ENCODE measurements around the gene ADCY5.

ADCY5 gene

GRCh38 chr3:123352134-123352554 is 96.7 kb downstream of the ADCY5 start:
- POLR2A ChIA-PET, result no interaction called here
- no peak overlapping the region for H3K4me3 ChIP-seq (ENCODE audit: low read depth, low read length)
- no peak for DNase-seq (ENCODE audit: low read depth, low spot score)
- no peak for TF ChIP-seq CTCF (IDR thresholded peaks at IDR 0.05; ENCODE audit: insufficient read depth, low read length, missing control alignments)
- CTCF ChIA-PET, result interaction anchor here (1.0 kb wide), 1 partner anchor 11 kb away, joined by 4 read pairs; no protein-coding TSS in a partner anchor

- no peak for DNase-seq (ENCODE audit: low read depth, low spot score)
- TF ChIP-seq CTCF (IDR thresholded peaks at IDR 0.05; ENCODE audit: insufficient read depth, low read length, missing control alignments), result no peak
- ChIA-PET POLR2A (no interaction called here), CTCF (no interaction called here)
- no peak overlapping the region for H3K4me3 ChIP-seq (ENCODE audit: low read depth, low read length)
These were observed 97.4 kb downstream of the ADCY5 start for GRCh38 chr3:123351501-123351900.

GRCh38 chr3:123350971-123351370 is 97.9 kb downstream of the ADCY5 start:
- no peak overlapping the region for H3K4me3 ChIP-seq (ENCODE audit: low read depth, low read length)
- CTCF ChIA-PET, result no interaction called here
- POLR2A ChIA-PET, result no interaction called here
- TF ChIP-seq CTCF (IDR thresholded peaks at IDR 0.05; ENCODE audit: insufficient read depth, low read length, missing control alignments), result no peak
- DNase-seq (ENCODE audit: low read depth, low spot score), result no peak

- no peak for DNase-seq (ENCODE audit: low read depth, low spot score)
- CTCF ChIA-PET, result no interaction called here
- no peak overlapping the region for H3K4me3 ChIP-seq (ENCODE audit: low read depth, low read length)
- no peak for TF ChIP-seq CTCF (IDR thresholded peaks at IDR 0.05; ENCODE audit: insufficient read depth, low read length, missing control alignments)
- POLR2A ChIA-PET, result no interaction called here
These were observed 99.1 kb downstream of the ADCY5 start for GRCh38 chr3:123349566-123350435.

GRCh38 chr3:123349201-123349535 is 99.7 kb downstream of the ADCY5 start:
- ChIA-PET CTCF (no interaction called here), POLR2A (no interaction called here)
- TF ChIP-seq CTCF (IDR thresholded peaks at IDR 0.05; ENCODE audit: insufficient read depth, low read length, missing control alignments), result no peak
- no peak overlapping the region for H3K4me3 ChIP-seq (ENCODE audit: low read depth, low read length)
- no peak for DNase-seq (ENCODE audit: low read depth, low spot score)

GRCh38 chr3:123348471-123349200 is 100.3 kb downstream of the ADCY5 start:
- H3K4me3 ChIP-seq (ENCODE audit: low read depth, low read length), result no peak overlapping the region
- no peak for DNase-seq (ENCODE audit: low read depth, low spot score)
- ChIA-PET CTCF (no interaction called here), POLR2A (no interaction called here)
- no peak for TF ChIP-seq CTCF (IDR thresholded peaks at IDR 0.05; ENCODE audit: insufficient read depth, low read length, missing control alignments)

Data from AG04449 (cell line).